Measurements from ENCODE around the gene TTLL13. TPM values are rescaled to one million over a fixed set of nuclear protein-coding genes. Genes with fewer than 3 reads are reported as not detected.
"Not testable (repeated sequence)": the region's sequence is repeated elsewhere in the genome, so short reads cannot be mapped to it uniquely, and the experiment has no call there.

TTLL13 gene
- total RNA-seq, 1 donor from 2014 or later = 0.15 TPM

DNA sequence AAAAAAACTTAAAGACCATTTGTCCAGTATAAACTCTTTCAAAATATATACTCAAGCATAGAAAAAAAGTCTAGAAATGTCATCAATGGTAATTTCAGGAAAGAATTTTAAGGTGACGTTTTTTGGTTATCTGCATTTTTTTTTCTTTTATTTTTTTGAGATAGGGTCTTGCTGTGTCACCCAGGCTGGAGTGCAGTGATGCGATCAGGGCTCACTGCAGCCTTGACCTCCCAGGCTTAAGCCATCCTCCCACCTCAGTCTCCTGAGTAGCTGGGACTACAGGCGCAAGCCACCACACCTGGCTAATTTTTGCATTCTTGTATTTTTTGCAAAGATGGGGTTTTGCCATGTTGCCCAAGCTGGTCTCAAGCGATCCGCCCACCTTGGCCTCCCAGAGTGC is 31.4 kb downstream of the TTLL13 start:
- DNase-seq (ENCODE audit: low spot score); ATAC-seq: not testable (repeated sequence)

DNA sequence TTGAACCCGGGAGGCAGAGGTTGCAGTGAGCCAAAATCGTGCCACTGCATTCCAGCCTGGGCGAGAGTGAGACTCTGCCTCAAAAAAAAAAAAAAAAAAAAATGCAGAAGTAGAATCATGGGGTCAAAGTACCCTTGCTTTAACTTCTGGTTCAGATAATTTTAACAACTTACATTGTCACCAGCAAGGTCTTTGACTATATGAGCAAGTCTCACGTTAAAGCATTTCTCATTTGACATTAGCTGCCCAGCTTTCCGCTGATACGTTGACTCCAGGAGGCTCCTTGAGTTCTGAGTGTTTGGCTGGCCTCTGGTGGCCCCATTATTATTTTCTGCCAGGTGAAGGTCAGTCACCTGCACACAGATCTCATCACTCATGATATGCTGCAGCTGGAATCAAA is 32.3 kb downstream of the TTLL13 start:
- ATAC-seq; DNase-seq (ENCODE audit: low spot score): not testable (repeated sequence)

DNA sequence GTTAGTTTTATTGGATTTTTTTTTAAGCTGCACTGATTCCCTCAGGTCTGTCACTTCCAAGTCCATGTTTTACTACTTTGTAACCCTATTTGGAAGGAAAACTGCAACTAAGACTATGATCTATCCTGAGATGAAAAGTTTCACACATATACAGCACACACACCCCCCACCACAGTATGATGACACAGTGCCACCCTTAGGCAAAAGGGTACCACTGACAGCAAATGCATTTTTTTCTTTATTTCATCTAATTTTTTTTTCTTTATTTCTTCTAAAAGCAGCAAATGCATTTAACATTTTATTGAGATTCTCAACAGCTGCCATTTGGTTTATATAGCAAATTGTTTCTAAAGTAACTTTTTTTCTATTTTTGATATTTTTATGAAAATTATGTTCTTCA is 37.3 kb downstream of the TTLL13 start:
- DNase-seq (ENCODE audit: low spot score) = no peak
- ATAC-seq = peak; percentile 53

DNA sequence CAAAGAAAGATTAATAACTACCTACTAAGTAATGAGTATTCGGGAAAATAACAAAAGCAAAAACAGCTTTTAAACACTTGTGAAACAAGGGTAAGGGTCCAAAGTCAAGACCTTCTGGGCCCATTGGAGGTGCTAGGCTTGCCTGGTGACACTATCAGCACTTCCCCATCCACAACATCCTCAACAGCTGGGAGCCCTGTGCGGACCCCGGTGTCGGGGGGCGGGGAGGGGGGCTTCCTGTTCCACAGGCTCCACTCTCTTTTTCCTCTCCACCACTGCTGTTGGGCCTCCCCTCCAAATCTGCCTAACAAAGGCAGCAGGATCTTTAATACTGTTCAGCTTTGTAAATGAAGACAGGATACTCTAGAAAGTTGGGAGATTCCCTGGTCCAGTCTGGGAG is 37.7 kb downstream of the TTLL13 start:
- DNase-seq (ENCODE audit: low spot score) = no peak
- ATAC-seq = no peak

DNA sequence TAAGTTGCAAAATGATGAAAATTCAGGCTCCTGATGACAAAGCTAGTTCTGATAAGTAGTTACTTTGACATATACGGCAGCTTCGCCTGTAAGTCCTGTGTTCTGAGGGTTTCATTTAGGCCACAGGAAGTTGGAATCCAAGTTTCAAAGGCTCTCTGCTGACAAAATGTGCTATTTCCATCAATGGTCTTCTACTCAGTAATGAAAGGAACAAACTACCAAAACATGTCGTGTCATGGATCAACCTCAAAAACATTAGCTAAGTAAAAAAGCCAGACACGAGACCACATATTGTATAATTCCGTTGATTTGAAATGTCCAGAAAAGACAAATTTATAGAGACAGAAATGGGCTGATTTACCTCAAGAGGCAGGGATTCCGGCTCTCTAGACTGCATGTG is 38.6 kb downstream of the TTLL13 start:
- no peak for DNase-seq (ENCODE audit: low spot score)
- no peak for ATAC-seq

DNA sequence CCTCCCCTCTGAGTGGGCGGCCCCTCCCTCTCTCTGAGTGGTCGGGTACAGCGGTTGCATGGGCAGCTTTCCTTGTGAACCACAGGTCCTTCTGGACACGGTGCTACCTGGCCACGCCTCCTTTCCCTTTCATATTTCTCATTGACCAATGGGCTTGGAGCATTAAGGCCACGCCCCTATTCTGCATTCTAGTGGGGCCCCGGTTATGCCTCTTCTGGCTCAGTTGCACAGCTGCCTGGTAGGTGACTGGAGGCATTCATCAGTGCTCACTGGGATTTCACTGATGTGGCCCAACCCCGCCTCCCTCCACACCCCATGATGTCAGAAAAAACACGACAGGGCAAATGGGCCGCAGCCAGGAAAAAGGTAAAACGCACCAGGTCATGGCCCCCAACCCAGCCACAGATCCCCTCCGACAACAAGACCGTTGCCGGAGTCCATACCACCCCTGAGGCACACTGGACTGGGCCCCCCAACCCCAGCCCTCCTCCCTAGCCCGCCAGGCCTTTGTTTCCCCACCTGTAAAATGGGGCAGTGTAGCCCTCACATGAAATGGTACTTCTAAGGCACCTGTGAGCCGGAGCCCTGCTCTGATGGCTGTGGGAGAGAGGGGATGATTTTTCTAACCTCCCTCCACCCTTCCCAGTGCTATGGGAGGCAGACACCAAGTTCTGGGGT is 42.5 kb downstream of the TTLL13 start:
- DNase-seq (ENCODE audit: low spot score) = no peak
- ATAC-seq = no peak

DNA sequence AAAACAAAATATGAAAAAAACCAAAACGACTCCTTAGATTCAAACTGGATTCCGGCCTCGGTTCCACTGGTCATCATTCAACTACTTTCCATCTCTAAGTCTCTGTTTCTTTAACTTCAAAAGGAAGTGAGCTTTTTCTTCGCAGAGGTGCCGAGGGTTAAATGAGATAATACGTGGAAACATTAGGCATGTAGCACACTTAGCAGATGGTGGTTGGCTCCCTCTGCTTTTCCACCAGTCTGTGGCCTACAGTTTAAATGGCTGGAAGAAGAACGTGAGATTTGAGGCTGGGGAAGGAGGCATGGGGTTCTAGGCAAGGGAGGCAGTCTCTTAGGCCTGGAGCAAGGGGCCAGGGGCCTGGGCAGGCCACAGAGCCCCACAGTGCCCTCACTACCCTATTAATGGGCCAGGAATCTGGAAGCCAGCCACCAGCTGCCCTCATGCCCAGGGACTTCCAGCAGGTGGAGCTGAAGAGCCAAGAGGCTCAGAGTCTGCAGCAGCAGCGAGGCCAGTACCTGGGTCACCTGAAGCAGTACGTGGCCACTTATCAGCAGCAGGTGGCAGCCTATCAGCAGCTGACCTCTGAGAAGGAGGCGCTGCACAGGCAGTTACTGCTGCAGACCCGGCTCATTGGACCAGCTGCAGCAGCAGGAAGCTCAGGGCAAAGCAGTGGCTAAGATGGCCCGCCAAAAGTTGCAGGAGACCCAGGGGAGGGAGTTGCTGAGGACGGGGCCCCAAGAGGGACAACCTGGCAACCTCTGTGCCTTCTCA is 43.9 kb downstream of the TTLL13 start:
- peak; percentile 99 for ATAC-seq
- DNase-seq (ENCODE audit: low spot score) = peak; percentile 91

DNA sequence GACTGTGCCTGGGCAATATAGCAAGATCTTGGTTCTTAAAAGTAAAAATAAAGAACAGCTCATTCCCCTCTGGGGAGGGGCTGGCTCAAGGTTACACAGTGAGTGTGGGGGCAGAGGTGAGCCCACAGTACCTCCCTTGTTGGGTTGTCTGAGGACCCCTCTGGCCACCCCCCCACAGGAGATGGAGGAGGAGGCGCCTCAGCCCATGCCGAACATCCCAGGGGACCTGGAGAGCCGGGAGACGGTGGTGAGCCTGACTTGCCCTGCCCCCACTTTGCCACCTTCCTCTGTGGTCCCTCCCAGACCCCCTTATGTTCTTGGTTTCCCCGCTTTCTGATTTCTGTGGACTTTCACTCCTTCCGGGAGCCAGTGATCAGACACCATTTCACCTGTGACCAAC is 44.8 kb downstream of the TTLL13 start:
- ATAC-seq (no peak), DNase-seq (ENCODE audit: low spot score) (no peak)

DNA sequence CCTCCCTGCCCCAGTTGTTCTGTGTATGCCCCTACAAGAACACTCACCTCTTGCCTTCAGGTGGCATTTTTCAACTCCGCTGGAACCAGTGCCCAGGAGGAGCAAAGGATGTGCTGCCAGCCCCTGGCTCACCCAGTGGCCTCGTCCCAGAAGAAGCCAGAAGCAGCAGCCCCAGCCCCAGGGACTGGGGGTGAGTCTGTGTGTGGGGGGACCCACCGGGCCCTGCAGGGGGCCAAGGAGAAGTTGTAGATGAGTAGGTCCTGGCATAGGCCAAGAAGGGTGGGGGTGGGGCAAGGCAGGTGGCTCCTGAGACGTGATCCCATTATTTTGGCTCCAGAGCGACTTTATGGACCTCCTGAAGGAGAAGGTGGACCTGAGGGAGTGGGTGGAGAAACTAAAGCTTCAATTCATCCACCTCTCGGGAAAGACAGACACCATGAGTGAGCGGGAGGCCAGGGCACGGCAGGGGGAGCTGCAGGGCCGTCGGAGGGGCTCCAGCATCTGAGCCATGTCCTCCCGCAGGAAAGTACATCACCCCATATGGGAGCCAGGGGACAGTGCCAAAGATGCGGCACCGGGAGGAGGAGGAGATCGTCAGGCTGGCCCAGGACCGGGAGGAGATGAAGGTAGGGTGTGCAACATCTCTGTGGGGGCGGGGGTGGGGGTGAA is 45.4 kb downstream of the TTLL13 start:
- ATAC-seq (no peak), DNase-seq (ENCODE audit: low spot score) (peak; percentile 40)

DNA sequence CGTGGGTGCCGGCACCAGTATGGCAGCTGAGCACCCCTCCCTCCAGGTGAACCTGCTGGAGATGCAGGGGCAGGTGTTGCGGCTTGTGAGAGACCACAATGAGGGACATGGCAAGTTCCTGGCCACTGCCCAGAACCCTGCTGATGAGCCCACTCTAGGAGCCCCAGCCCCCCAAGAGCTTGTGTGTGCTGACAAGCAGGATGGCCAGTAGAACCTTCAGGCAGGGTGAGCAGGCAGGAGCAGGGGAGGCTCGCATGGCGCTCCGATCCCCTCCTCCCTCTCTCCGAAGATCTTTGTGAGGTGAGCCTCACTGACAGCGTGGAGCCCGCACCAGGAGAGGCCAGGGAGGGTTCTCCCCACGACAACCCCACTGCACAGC is 45.9 kb downstream of the TTLL13 start:
- no peak for ATAC-seq
- peak; percentile 40 for DNase-seq (ENCODE audit: low spot score)

DNA sequence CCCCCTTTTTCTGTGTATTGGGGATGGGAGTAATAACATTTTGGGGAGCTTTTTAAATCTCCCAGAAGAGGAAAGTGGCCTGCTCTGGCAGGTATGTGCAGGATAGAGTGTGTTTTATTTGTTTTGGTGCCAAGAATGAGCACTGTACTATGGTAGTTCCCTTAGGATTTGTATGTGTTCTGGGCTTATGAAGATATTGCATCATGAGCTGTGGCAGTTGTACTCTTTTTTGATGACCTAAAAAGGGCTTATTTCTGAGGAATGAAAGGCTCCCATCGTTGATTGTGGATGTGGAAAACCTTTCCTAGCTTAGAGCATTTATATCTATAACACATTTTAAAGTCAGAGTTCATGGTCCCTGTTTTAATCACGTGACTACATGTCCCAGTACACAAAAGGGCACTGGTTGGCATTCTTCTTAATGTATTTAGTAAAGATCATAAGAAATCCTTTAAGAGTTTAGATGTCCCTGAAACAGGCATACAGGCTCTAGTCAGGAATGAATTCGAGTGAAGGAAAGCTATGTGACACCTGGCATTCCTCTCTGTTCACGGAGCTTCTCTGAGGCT is 47.0 kb downstream of the TTLL13 start:
- not testable (repeated sequence) for DNase-seq (ENCODE audit: low spot score); ATAC-seq

DNA sequence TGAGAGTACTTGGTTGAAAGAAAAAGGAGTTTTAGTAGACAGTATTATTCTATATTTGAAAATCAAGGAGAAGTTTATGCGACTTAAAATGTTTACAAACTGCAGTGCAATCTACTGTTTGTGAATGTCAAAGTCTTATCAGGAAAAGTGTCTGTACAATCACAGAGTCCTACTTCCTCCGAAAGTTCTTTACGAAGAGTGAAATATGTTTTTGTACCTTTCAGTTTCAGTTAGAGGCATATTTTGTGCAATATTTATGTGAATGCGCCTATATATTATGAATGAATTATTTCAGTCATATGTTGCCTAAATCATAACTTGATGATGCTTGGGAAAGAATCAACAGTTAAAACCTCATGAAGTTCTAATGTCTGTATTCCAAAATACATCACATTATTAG is 47.7 kb downstream of the TTLL13 start:
- DNase-seq (ENCODE audit: low spot score) (no peak), ATAC-seq (no peak)

DNA sequence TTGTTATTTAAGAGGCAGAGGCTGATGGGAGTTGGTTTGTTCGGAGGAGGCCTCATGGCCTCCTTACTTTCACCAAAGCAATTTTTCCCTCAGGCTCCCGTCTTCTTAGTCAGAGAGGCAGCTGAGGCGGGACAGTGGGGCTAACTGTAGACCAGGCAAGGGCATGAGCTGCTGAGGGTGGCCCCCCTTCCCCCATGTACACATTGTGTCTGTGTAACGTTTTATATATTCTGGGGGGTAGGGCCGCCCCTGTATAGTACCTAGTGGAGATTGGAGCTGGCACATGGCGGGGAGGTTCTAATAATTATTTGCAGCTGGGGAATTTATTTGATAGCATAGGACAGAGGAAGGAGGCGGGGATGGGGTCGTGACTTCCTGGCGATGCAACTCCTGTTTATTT is 51.2 kb downstream of the TTLL13 start:
- no peak for ATAC-seq
- DNase-seq (ENCODE audit: low spot score) = no peak

DNA sequence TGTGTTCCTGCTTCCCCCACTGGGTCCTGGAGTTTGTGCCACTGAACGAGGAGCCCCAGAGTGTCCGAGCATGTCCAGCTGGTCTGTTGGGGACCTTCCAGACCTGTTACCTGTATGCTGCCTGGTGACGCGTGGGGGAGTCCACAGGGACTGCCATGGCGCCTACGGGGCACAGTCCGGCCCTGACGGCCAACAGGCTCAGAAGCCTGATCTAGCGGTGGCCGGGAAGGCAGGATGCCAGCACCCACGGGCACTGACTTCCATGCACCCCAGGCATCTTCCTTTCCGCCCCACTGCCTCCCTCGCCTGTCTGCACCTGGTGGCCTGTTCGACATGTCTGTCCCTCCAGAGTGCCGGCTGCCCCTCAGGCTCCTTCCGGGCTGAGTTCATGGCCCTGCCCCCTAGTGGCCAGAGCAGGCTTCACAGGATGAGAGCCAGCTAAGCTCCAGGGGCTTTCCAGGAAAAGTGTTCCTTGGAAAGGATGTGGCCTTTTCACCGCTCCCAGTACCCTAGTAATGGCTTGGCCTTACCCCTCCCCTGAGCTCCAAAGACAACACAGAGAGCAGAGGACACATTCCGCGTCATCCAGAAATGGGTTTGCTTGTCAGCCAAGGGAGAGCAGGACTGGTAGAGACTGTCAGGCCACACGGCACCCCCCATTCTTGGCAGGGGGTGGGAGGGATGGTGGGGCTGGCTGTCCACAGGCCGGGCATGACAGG is 51.8 kb downstream of the TTLL13 start:
- DNase-seq (ENCODE audit: low spot score) (no peak), ATAC-seq (peak; percentile 57)

DNA sequence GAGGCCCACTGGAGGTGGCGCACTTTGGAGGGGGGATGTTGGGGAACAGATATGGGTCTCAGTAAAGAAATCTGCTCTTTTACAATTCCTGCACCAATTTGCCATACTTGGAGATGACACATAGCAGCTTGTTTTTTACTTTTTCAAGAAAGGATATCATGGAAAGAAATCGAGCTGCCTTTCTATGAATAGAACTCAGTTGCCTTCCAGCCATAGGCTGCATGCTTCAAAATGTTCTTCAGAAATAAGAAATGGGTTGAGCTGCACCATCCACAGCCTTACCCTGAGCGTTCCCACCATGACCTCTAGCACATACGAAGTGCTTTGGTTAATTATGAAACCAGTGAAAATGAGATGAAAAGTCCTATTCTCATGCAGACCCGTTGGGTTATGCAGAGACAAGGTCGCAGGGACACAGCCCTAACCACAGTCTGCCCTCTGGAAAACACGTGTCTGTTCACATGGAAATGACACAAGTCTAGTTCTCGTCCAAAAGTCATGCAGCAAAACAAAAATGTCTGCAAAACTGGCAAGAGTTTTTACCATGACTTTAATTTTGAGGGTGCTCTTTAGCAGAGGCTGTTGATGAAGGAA is 52.4 kb downstream of the TTLL13 start:
- DNase-seq (ENCODE audit: low spot score) = no peak
- ATAC-seq = no peak

DNA sequence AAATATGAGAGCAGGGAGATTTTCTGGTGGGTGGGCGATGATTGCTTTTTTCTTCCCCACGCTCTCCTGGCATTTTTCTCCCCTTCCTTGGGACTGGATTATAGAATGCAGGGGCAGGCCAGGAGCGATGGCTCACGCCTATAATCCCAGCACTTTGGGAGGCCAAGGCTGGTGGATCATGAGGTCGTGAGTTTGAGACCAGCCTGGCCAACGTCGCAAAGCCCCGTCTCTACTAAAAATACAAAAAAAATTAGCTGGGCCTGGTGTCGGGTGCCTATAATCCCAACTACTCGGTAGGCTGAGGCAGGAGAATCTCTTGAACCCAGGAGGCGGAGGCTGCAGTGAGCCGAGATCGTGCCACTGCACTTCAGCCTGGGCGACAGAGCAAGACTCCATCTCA is 56.0 kb downstream of the TTLL13 start:
- not testable (repeated sequence) for DNase-seq (ENCODE audit: low spot score); ATAC-seq

DNA sequence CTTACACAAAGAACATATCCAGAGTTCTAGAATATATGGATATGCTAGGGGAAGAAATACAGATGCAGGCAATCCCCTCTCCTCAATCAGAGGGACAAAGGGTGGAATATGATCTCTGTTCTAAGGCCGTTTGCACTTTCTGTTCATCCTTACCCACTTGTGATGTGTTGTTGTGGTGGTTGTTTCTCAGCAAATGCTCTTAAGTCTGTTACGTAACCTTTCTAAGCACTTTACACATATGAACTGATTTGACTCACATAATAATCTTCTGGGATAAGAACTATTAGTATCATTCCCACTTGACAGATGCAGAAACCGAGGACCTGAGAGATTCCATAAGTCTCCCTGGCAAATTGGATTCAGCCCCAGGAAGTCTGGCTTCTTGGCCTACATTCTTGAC is 56.6 kb downstream of the TTLL13 start:
- ATAC-seq (no peak), DNase-seq (ENCODE audit: low spot score) (no peak)

DNA sequence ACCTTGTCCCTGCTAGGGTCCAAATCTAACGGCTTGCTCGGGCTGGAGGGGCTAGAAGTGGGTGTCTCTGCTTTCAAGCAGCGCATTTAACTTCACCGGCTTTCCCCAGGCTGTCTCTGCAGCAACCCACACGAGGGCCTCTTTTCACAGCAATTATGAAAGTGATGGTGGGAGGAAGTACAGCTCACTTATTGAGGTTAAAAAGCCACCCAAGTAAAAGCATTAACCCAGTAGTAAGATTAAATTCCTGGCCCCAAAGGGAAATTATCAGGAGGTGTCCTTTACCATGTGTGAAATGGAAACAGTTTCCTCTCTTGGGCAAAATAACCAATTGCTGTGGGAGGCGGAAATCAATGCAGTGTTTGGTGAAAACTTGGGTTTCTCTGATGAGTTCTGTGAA is 57.2 kb downstream of the TTLL13 start:
- no peak for ATAC-seq
- DNase-seq (ENCODE audit: low spot score) = no peak

DNA sequence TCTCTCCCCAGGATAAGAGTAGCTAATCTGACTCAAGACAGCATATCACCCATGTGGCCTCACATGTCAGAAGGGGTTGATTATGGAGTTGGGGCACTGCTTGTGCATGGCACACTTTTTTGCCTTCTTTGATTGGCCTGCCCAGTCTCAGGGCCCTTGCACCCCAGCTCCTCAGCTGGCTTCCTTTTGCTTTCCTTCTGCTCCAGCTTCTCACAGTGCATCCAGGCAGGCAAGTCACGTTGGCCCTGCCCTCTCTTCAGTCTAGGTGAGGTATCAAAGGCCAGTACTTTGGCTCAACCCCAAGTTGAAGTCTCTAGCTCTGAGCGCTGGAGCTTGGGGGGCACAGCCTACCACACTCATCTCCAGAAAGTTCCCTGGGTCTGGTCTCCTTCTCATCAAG is 58.3 kb downstream of the TTLL13 start:
- DNase-seq (ENCODE audit: low spot score) = no peak
- ATAC-seq = no peak

DNA sequence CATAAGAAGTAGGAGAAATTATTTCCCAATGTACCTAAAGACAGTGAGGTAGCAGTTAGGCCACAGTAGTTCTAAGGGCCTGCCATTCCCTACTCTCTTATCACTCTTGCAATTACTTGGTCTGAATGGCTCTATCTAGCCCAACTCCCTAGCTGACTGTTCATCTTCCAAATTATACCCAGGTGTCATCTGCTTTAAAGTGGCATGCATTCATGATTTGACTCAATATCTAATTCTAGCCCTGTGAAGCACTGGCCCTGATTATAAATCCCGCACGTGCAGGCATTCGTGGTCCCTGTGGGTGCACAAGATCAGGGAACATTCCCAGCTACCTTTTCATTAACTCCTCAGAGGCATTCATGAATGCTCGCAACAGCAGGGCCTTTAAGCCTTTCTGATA is 59.7 kb downstream of the TTLL13 start:
- DNase-seq (ENCODE audit: low spot score) (no peak), ATAC-seq (no peak)

All from left lobe of liver (tissue), 2 donors.